ENCODE measurements around the gene PTPMT1.
A peak's percentile ranks its signal among the peaks of the same experiment; 100 is the strongest.
"Not testable (repeated sequence)": the region's sequence is repeated elsewhere in the genome, so short reads cannot be mapped to it uniquely, and the experiment has no call there.

Gene PTPMT1

GRCh38 chr11:47550288-47551047 lies 14.9 kb upstream of the PTPMT1 start:
- DNase-seq = no peak

- no peak for DNase-seq
Observed at GRCh38 chr11:47551086-47551485, 14.3 kb upstream of the PTPMT1 start.

GRCh38 chr11:47552056-47552565 lies 13.3 kb upstream of the PTPMT1 start:
- DNase-seq = peak; percentile 17

GRCh38 chr11:47552566-47553405 lies 12.6 kb upstream of the PTPMT1 start, which contains the start of gene CELF1:
CELF1 (minus strand) TSS chr11:47553132; CDS start chr11:47499523, 53,609 bp downstream.
- peak; percentile 95 for DNase-seq

- DNase-seq = no peak
Observed at GRCh38 chr11:47553406-47553743, 12.0 kb upstream of the PTPMT1 start.

GRCh38 chr11:47557004-47557403 lies 8.4 kb upstream of the PTPMT1 start:
- DNase-seq = not testable (repeated sequence)

GRCh38 chr11:47558695-47559094 lies 6.7 kb upstream of the PTPMT1 start:
- DNase-seq = no peak

- no peak for DNase-seq
Observed at GRCh38 chr11:47560426-47560825, 5.0 kb upstream of the PTPMT1 start.

GRCh38 chr11:47562393-47562792 lies 3.0 kb upstream of the PTPMT1 start:
- DNase-seq = not testable (repeated sequence)

GRCh38 chr11:47564366-47564765 lies 1.0 kb upstream of the PTPMT1 start:
- not testable (repeated sequence) for DNase-seq

- DNase-seq = no peak
Observed at GRCh38 chr11:47564933-47565339, 463 bp upstream of the PTPMT1 start.

GRCh38 chr11:47566149-47566698 lies 825 bp downstream of the PTPMT1 start:
- no peak for DNase-seq

GRCh38 chr11:47569646-47570045 lies 4.2 kb downstream of the PTPMT1 start:
- no peak for DNase-seq

GRCh38 chr11:47570651-47571356 lies 5.4 kb downstream of the PTPMT1 start:
- no peak for DNase-seq

GRCh38 chr11:47571357-47571729 lies 5.9 kb downstream of the PTPMT1 start:
- no peak for DNase-seq

- no peak for DNase-seq
Observed at GRCh38 chr11:47571895-47572294, 6.5 kb downstream of the PTPMT1 start.

- peak; percentile 27 for DNase-seq
Observed at GRCh38 chr11:47572715-47573255, 7.4 kb downstream of the PTPMT1 start.

- no peak for DNase-seq
Observed at GRCh38 chr11:47573321-47573720, 7.9 kb downstream of the PTPMT1 start.

- no peak for DNase-seq
Observed at GRCh38 chr11:47577460-47578041, 12.2 kb downstream of the PTPMT1 start.

- DNase-seq = peak; percentile 88
Observed at GRCh38 chr11:47578524-47579494, 13.4 kb downstream of the PTPMT1 start, which contains the start of the genes KBTBD4 and NDUFS3. KBTBD4 (minus strand) TSS chr11:47578970; CDS start chr11:47578951, 19 bp downstream. NDUFS3 (plus strand) TSS chr11:47579074; CDS start chr11:47579092, 18 bp downstream.

GRCh38 chr11:47583844-47584243 lies 18.4 kb downstream of the PTPMT1 start:
- no peak for DNase-seq

Measured in NCI-H345 (cell line).